SH-SY5Y (cell line): ENCODE data around the gene TTN.

Experiments used
- GATA2 ChIP-seq: IDR thresholded peaks from 2 replicates; pipeline ENCODE4 v1.6.1; 2011; ENCODE audit warnings: mild to moderate bottlenecking, low read depth, low read length
- GATA3 ChIP-seq: IDR thresholded peaks from 2 replicates; pipeline ENCODE4 v1.6.1; 2011; ENCODE audit warnings: low read depth, mild to moderate bottlenecking, low read length, moderate library complexity

DNA sequence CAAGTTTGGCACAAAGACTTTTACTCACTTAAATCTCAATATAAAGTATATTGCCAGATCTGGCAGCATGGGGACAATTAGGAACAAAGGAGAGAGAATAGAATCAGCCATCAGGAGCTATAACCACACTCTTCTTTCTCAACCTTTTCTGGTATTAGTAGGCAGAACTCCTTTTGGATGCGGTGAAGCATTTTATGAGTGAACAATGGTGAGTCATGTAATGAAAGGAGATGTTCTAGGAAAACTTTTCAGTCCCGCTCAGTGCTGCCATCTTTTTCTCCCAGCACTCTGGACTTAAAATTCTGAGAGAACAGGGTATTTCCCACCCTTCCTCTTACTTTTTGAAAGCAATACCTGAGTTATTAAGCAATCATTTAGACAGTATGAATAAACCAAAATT, 294.7 kb downstream of the TTN start:
- TF ChIP-seq GATA3 (no peak), GATA2 (no peak)
